ENCODE measurements around the gene PROSER2. TPM values are rescaled to one million over a fixed set of nuclear protein-coding genes. Genes with fewer than 3 reads are reported as not detected.

PROSER2 gene
- polyA plus RNA-seq, 3 donors: 1.2 to 2.2 (median 2.0) TPM

DNA sequence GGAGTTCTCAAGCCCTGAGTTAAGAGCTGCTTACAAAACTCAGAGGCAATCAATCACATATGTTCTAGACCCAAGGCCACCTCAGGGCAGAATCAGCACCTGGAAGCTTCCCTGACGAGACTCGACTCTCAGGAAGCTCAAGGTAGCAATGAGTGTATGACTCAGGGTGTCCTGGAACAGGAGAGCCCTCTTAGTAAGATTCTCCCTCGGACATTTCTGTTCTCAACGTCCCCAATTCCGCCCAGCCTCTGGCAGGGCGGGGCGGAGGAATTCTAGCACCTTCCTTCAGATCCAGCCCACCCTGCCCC is 39.6 kb upstream of the PROSER2 start:
- Mint-ChIP-seq H3K36me3 (no peaks in the 10 kb centered on the region), H3K27ac (no peak overlapping the region), H3K27me3 (ENCODE audit: low read depth in 3 of 3) (peaks cover 0 to 6% (median 1%) of the 10 kb centered on the region in 3 donors), H3K4me3 (no peak overlapping the region), H3K9me3 (peaks cover 0 to 7% (median 2%) of the 10 kb centered on the region in 7 donors), H3K4me1 (peaks cover 6% of the 10 kb centered on the region)
- TF ChIP-seq CTCF (IDR thresholded peaks at IDR 0.05): no peak
- H3K9ac ChIP-seq (ENCODE audit: insufficient read depth, low read length, poor library complexity, severe bottlenecking): no peak overlapping the region
- DNase-seq: no peak
- no peak overlapping the region for H3K27ac ChIP-seq (ENCODE audit: low read depth in 1 of 2, low read length in 2 of 2)
- intact Hi-C loops (cut with micrococcal nuclease): no loop called here
- no peak overlapping the region for H2AFZ ChIP-seq (ENCODE audit: insufficient read depth, low read depth, low read length, poor library complexity, severe bottlenecking)
- H3K4me3 ChIP-seq (replicated peaks in 1 of 3; ENCODE audit: low read depth in 2 of 3, low read length in 3 of 3): no peak overlapping the region
- H3K36me3 ChIP-seq (replicated peaks in 1 of 2; ENCODE audit: control insufficient read depth in 1 of 2, insufficient read depth in 2 of 2, low read length in 2 of 2): no peaks in the 10 kb centered on the region
- H3K79me2 ChIP-seq (ENCODE audit: insufficient read depth, low read length): no peaks in the 10 kb centered on the region
- H3K9me3 ChIP-seq (replicated peaks in 1 of 2; ENCODE audit: control insufficient read depth in 1 of 2, insufficient read depth in 1 of 2, low read length in 2 of 2): no peaks in the 10 kb centered on the region
- no peaks in the 10 kb centered on the region for H4K20me1 ChIP-seq (ENCODE audit: insufficient read depth, low read length)
- no peaks in the 10 kb centered on the region for H3K27me3 ChIP-seq (ENCODE audit: control insufficient read depth in 2 of 2, insufficient read depth in 2 of 2, low read length in 2 of 2)
- H3K4me2 ChIP-seq (replicated peaks; ENCODE audit: extremely low read depth, low read length, poor library complexity, severe bottlenecking): no peak overlapping the region
- no peaks in the 10 kb centered on the region for H3K4me1 ChIP-seq (ENCODE audit: control insufficient read depth in 1 of 2, insufficient read depth in 2 of 2, low read length in 2 of 2)
- 88% methylated on average over 4 of the region's 7 CpGs for WGBS (ENCODE audit: insufficient coverage)

DNA sequence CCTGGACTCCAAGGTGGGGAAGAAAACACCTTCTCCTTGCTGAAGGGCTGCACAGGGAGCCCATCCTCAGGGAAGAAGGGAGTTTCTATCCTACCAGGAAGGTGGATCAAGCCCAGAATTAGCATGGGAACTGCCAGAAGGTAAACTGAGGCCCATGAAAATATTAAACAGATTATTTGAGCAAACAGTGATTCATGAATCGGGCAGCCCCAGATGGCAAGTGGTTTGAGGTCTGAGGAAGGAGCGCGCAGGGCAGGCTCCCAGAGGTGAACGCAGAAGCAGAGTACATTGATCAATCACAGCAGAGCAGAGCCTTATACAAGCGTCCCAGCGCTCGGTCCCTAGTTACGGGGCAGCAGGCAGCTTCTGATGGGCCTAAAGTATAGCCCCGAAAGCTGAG is 35.8 kb upstream of the PROSER2 start:
- Histone ChIP-seq H3K36me3 (replicated peaks in 1 of 2; ENCODE audit: control insufficient read depth in 1 of 2, insufficient read depth in 2 of 2, low read length in 2 of 2) (no peaks in the 10 kb centered on the region), H3K27me3 (ENCODE audit: control insufficient read depth in 2 of 2, insufficient read depth in 2 of 2, low read length in 2 of 2) (no peaks in the 10 kb centered on the region), H3K27ac (ENCODE audit: low read depth in 1 of 2, low read length in 2 of 2) (no peak overlapping the region), H3K4me1 (ENCODE audit: control insufficient read depth in 1 of 2, insufficient read depth in 2 of 2, low read length in 2 of 2) (no peaks in the 10 kb centered on the region), H3K4me2 (replicated peaks; ENCODE audit: extremely low read depth, low read length, poor library complexity, severe bottlenecking) (no peak overlapping the region), H4K20me1 (ENCODE audit: insufficient read depth, low read length) (no peaks in the 10 kb centered on the region), H3K9me3 (replicated peaks in 1 of 2; ENCODE audit: control insufficient read depth in 1 of 2, insufficient read depth in 1 of 2, low read length in 2 of 2) (no peaks in the 10 kb centered on the region), H3K79me2 (ENCODE audit: insufficient read depth, low read length) (no peaks in the 10 kb centered on the region), H2AFZ (ENCODE audit: insufficient read depth, low read depth, low read length, poor library complexity, severe bottlenecking) (no peak overlapping the region), H3K9ac (ENCODE audit: insufficient read depth, low read length, poor library complexity, severe bottlenecking) (no peak overlapping the region), H3K4me3 (replicated peaks in 1 of 3; ENCODE audit: low read depth in 2 of 3, low read length in 3 of 3) (no peak overlapping the region)
- Mint-ChIP-seq H3K27ac (no peak overlapping the region), H3K9me3 (peaks cover 0 to 3% (median 0%) of the 10 kb centered on the region in 7 donors), H3K4me1 (peaks cover 6% of the 10 kb centered on the region), H3K4me3 (peak overlapping the region in 1 of 2 donors; percentile 7), H3K27me3 (ENCODE audit: low read depth in 3 of 3) (peaks cover 0 to 11% (median 1%) of the 10 kb centered on the region in 3 donors), H3K36me3 (no peaks in the 10 kb centered on the region)
- no peak for TF ChIP-seq CTCF (IDR thresholded peaks at IDR 0.05)
- 100% methylated on average over 6 of the region's 9 CpGs for WGBS (ENCODE audit: insufficient coverage)
- intact Hi-C loops (cut with micrococcal nuclease): loop anchor here in 1 of 2 donors (5.0 kb wide), 1 partner anchor 200 kb away; no protein-coding TSS in a partner anchor
- no peak for DNase-seq

Measured in CD14-positive monocyte (primary cell).